Kidney glomerular epithelial cell (primary cell): ENCODE measurements around the gene ABCA1.
A peak's percentile ranks its signal among the peaks of the same experiment; 100 is the strongest.

Experiments
- DNase-seq: peaks from one replicate; lab custom pipeline; 2025; lab: John Stamatoyannopoulos, UW

The ABCA1 gene

GRCh38 chr9:104844710-104845109, 83.2 kb downstream of the ABCA1 start:
- no peak for DNase-seq

GRCh38 chr9:104843644-104844240, 84.2 kb downstream of the ABCA1 start:
- DNase-seq = no peak

- no peak for DNase-seq
These were observed 85.3 kb downstream of the ABCA1 start for GRCh38 chr9:104842698-104843097.

- no peak for DNase-seq
These were observed 86.3 kb downstream of the ABCA1 start for GRCh38 chr9:104841601-104842141.

GRCh38 chr9:104838958-104839357, 89.0 kb downstream of the ABCA1 start:
- no peak for DNase-seq

- no peak for DNase-seq
These were observed 91.2 kb downstream of the ABCA1 start for GRCh38 chr9:104836767-104837166.

GRCh38 chr9:104836235-104836634, 91.7 kb downstream of the ABCA1 start:
- DNase-seq = no peak

- no peak for DNase-seq
These were observed 92.8 kb downstream of the ABCA1 start for GRCh38 chr9:104835161-104835560.

GRCh38 chr9:104833696-104834095, 94.3 kb downstream of the ABCA1 start:
- no peak for DNase-seq

GRCh38 chr9:104831681-104832080, 96.3 kb downstream of the ABCA1 start:
- no peak for DNase-seq

GRCh38 chr9:104826911-104827310, 101.0 kb downstream of the ABCA1 start:
- DNase-seq = no peak

- no peak for DNase-seq
These were observed 101.7 kb downstream of the ABCA1 start for GRCh38 chr9:104826079-104826775.

GRCh38 chr9:104820336-104820735, 107.6 kb downstream of the ABCA1 start:
- DNase-seq = no peak

GRCh38 chr9:104819033-104819432, 108.9 kb downstream of the ABCA1 start:
- DNase-seq = no peak

GRCh38 chr9:104817437-104817836, 110.5 kb downstream of the ABCA1 start:
- DNase-seq = no peak

GRCh38 chr9:104815851-104816565, 111.9 kb downstream of the ABCA1 start:
- no peak for DNase-seq

- peak; percentile 85 for DNase-seq
These were observed 117.3 kb downstream of the ABCA1 start for GRCh38 chr9:104810421-104811339.

GRCh38 chr9:104808035-104808614, 119.8 kb downstream of the ABCA1 start:
- DNase-seq = no peak

- no peak for DNase-seq
These were observed 122.5 kb downstream of the ABCA1 start for GRCh38 chr9:104805441-104805840.

GRCh38 chr9:104802906-104803305, 125.0 kb downstream of the ABCA1 start:
- no peak for DNase-seq

- no peak for DNase-seq
These were observed 125.8 kb downstream of the ABCA1 start for GRCh38 chr9:104802110-104802509.
